ENCODE results near the gene GGA2. TPM values are rescaled to one million over a fixed set of nuclear protein-coding genes. Genes with fewer than 3 reads are reported as not detected.
A peak's percentile ranks its signal among the peaks of the same experiment; 100 is the strongest.

The GGA2 gene
- total RNA-seq, 1 experiment from 2014 or later: 26.5 TPM

GRCh38 chr16:23524886-23525285 is 14.6 kb upstream of the GGA2 start:
- TF ChIP-seq CTCF (conservative IDR thresholded peaks at IDR 0.05; ENCODE audit: low read depth, low read length) (no peak), EZH2phosphoT487 (IDR thresholded peaks at IDR 0.05; ENCODE audit: borderline replicate concordance, low read length) (no peak), EZH2 (IDR thresholded peaks at IDR 0.05; ENCODE audit: low read length, unreplicated experiment) (no peak)
- Histone ChIP-seq H2AFZ (ENCODE audit: low read length) (no peak overlapping the region), H3K4me2 (ENCODE audit: low read length) (no peak overlapping the region), H3K4me3 (ENCODE audit: low read length) (no peak overlapping the region), H3K9me2 (replicated peaks; ENCODE audit: low read length) (no peaks in the 10 kb centered on the region), H3K4me1 (ENCODE audit: insufficient read depth, low read length) (no peaks in the 10 kb centered on the region), H3K9ac (ENCODE audit: low read length) (no peak overlapping the region), H3K79me2 (ENCODE audit: low read length) (no peaks in the 10 kb centered on the region), H3F3A (ENCODE audit: low read length, unreplicated experiment) (no peaks in the 10 kb centered on the region), H3K27ac (ENCODE audit: low read length) (no peak overlapping the region), H3K27me3 (ENCODE audit: low read length) (no peaks in the 10 kb centered on the region), H3K9me3 (ENCODE audit: low read length) (no peaks in the 10 kb centered on the region), H3K36me3 (ENCODE audit: low read depth, low read length) (peaks cover 2% of the 10 kb centered on the region; the same call in 1 of the 2 replicates), H4K20me1 (ENCODE audit: low read length) (no peaks in the 10 kb centered on the region)
- CTCF ChIA-PET: no interaction called here
- POLR2A ChIA-PET (ENCODE audit: unreplicated experiment): no interaction called here
- DNase-seq (no peak), ATAC-seq (no peak)
- intact Hi-C loops (cut with micrococcal nuclease): loop anchor here (5.0 kb wide), 1 partner anchor 53 kb away; no protein-coding TSS in a partner anchor
- BruUV-seq (replicated peaks): no TSS peak

DNA sequence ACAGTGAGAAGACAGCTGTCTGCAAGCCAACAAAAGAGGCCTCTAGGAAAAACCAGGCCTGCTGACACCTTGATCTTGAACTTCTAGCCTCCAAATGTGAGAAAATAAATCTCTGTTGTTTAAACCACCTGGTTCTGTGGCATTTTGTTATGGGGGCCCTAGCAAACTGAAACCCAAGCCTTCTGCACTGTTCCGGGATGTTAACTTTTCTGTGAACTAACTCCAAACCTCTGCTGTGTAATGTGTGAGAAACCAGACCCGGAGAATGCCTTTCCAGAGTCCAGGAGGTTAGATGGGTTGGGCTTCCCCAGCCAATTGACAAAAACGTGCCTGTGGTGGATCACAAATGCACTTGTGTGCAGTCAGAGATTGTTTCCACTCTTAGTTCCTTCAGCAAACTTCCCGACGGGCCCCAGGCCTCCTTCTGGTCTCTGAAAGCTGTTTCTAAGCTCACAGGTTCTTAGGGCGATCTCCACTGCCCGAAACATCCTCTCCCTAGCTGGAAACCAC is 13.6 kb upstream of the GGA2 start:
- H3F3A ChIP-seq (ENCODE audit: low read length, unreplicated experiment): no peaks in the 10 kb centered on the region
- no peaks in the 10 kb centered on the region for H3K9me2 ChIP-seq (replicated peaks; ENCODE audit: low read length)
- BruUV-seq (replicated peaks): TSS peak; percentile 15
- TF ChIP-seq EZH2phosphoT487 (IDR thresholded peaks at IDR 0.05; ENCODE audit: borderline replicate concordance, low read length): no peak
- TF ChIP-seq CTCF (conservative IDR thresholded peaks at IDR 0.05; ENCODE audit: low read depth, low read length): no peak
- TF ChIP-seq EZH2 (IDR thresholded peaks at IDR 0.05; ENCODE audit: low read length, unreplicated experiment): no peak
- ATAC-seq (no peak), DNase-seq (no peak)
- peaks cover 3% of the 10 kb centered on the region; the same call in 1 of the 2 replicates for H3K4me1 ChIP-seq (ENCODE audit: insufficient read depth, low read length)
- no peak overlapping the region for H3K9ac ChIP-seq (ENCODE audit: low read length)
- H4K20me1 ChIP-seq (ENCODE audit: low read length): no peaks in the 10 kb centered on the region
- H3K4me3 ChIP-seq (ENCODE audit: low read length): no peak overlapping the region
- intact Hi-C loops (cut with micrococcal nuclease): loop anchor here (5.0 kb wide), 1 partner anchor 52 kb away; no protein-coding TSS in a partner anchor
- H3K36me3 ChIP-seq (ENCODE audit: low read depth, low read length): peaks cover 2% of the 10 kb centered on the region; the same call in 1 of the 2 replicates
- no peaks in the 10 kb centered on the region for H3K9me3 ChIP-seq (ENCODE audit: low read length)
- CTCF ChIA-PET: no interaction called here
- H3K27me3 ChIP-seq (ENCODE audit: low read length): no peaks in the 10 kb centered on the region
- no peak overlapping the region for H2AFZ ChIP-seq (ENCODE audit: low read length)
- POLR2A ChIA-PET (ENCODE audit: unreplicated experiment): no interaction called here
- H3K79me2 ChIP-seq (ENCODE audit: low read length): no peaks in the 10 kb centered on the region
- H3K4me2 ChIP-seq (ENCODE audit: low read length): no peak overlapping the region
- H3K27ac ChIP-seq (ENCODE audit: low read length): no peak overlapping the region

DNA sequence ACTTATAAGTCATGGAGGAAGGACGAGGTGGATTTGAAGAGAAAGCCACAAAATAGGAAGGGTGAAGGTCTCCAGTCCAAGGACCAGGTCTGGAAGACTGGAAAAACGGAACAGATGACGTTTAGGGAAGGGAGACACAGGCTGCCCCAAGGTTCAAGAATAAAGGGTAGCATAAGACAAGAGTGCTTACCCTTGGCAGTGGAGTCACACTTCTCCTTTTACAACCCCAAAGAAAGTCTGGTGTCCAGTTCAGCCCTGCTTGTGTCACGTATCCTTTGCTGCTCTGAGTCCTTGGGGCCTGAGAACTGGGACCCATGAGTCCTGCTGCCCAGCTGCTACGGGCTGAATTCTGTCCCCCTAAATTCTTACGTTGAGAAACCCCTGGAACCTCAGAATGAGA is 13.0 kb upstream of the GGA2 start:
- no peak for DNase-seq
- H4K20me1 ChIP-seq (ENCODE audit: low read length): no peaks in the 10 kb centered on the region
- no peaks in the 10 kb centered on the region for H3F3A ChIP-seq (ENCODE audit: low read length, unreplicated experiment)
- H3K27me3 ChIP-seq (ENCODE audit: low read length): no peaks in the 10 kb centered on the region
- no peaks in the 10 kb centered on the region for H3K79me2 ChIP-seq (ENCODE audit: low read length)
- no peaks in the 10 kb centered on the region for H3K9me2 ChIP-seq (replicated peaks; ENCODE audit: low read length)
- BruUV-seq (replicated peaks): no TSS peak
- TF ChIP-seq EZH2 (IDR thresholded peaks at IDR 0.05; ENCODE audit: low read length, unreplicated experiment) (no peak), EZH2phosphoT487 (IDR thresholded peaks at IDR 0.05; ENCODE audit: borderline replicate concordance, low read length) (no peak), CTCF (conservative IDR thresholded peaks at IDR 0.05; ENCODE audit: low read depth, low read length) (no peak)
- no peak overlapping the region for H3K9ac ChIP-seq (ENCODE audit: low read length)
- ChIA-PET POLR2A (ENCODE audit: unreplicated experiment) (no interaction called here), CTCF (no interaction called here)
- no peak overlapping the region for H3K4me2 ChIP-seq (ENCODE audit: low read length)
- H2AFZ ChIP-seq (ENCODE audit: low read length): no peak overlapping the region
- no peaks in the 10 kb centered on the region for H3K9me3 ChIP-seq (ENCODE audit: low read length)
- peaks cover 2% of the 10 kb centered on the region; the same call in 1 of the 2 replicates for H3K36me3 ChIP-seq (ENCODE audit: low read depth, low read length)
- intact Hi-C loops (cut with micrococcal nuclease): loop anchor here (5.0 kb wide), 1 partner anchor 51 kb away; no protein-coding TSS in a partner anchor
- no peak overlapping the region for H3K27ac ChIP-seq (ENCODE audit: low read length)
- no peak overlapping the region for H3K4me3 ChIP-seq (ENCODE audit: low read length)
- peaks cover 8% of the 10 kb centered on the region for H3K4me1 ChIP-seq (ENCODE audit: insufficient read depth, low read length)
- no peak for ATAC-seq
